Measurements from ENCODE around the gene UBAC1. TPM values are rescaled to one million over a fixed set of nuclear protein-coding genes. Genes with fewer than 3 reads are reported as not detected.

The UBAC1 gene
- polyA plus RNA-seq, 1 donor (not counting 4 experiments of a cell fraction or from before 2014, with no cell fraction given), result 50.7 TPM

DNA sequence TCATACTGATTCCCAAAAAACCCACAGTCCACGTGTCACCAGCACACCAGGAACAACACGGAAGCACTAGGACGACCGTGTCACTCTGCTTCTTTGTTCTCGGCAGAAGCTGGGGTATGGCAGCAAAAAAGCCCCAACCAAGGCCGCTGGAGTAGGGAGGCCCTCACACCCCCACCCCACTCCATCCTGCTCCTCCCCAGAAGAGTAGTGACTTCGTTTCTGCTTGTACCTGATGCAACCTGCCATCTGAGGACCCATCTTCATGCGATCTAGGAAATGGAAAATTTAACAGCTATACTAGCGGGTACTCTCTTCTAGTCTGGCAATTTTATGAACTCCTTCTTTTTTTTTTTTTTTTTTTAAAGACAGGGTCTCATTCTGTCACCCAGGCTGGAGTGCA, 3.7 kb downstream of the UBAC1 start:
- no peaks in the 10 kb centered on the region for H3K9me3 ChIP-seq (ENCODE audit: control insufficient read depth, low read depth, low read length)
- no peak overlapping the region for H2AFZ ChIP-seq (ENCODE audit: control insufficient read depth, low read length)
- peaks cover 10 to 16% of the 10 kb centered on the region in 2 experiments for H3K36me3 ChIP-seq (ENCODE audit: control insufficient read depth in 2 of 2, extremely low read depth in 1 of 2, insufficient read depth in 2 of 2, low read length in 2 of 2)
- no peak for FAIRE-seq
- dilution Hi-C loops (cut with MboI; ENCODE audit: extremely low pct_ligation_motif_present, low sequenced_read_pairs), result no loop called here
- peaks cover 21% of the 10 kb centered on the region for H3K4me1 ChIP-seq (ENCODE audit: control insufficient read depth, extremely low read depth, insufficient read depth, low read length)
- no peak overlapping the region for H3K4me3 ChIP-seq (ENCODE audit: control insufficient read depth in 2 of 3, extremely low read depth in 1 of 3, insufficient read depth in 2 of 3, low read depth in 1 of 3, low read length in 3 of 3)
- no peak for DNase-seq (ENCODE audit: low read depth, low spot score)
- H3K79me2 ChIP-seq (ENCODE audit: control insufficient read depth, insufficient read depth, low read length), result peaks cover 48% of the 10 kb centered on the region
- no peak overlapping the region for H3K9ac ChIP-seq (ENCODE audit: control insufficient read depth, extremely low read depth, insufficient read depth, low read length)
- no peak overlapping the region for H3K27ac ChIP-seq (ENCODE audit: control insufficient read depth, insufficient read depth, low read length)
- H3K9me1 ChIP-seq (ENCODE audit: control insufficient read depth, extremely low read depth, insufficient read depth, low read length), result no peaks in the 10 kb centered on the region
- TF ChIP-seq, protein P1, sequence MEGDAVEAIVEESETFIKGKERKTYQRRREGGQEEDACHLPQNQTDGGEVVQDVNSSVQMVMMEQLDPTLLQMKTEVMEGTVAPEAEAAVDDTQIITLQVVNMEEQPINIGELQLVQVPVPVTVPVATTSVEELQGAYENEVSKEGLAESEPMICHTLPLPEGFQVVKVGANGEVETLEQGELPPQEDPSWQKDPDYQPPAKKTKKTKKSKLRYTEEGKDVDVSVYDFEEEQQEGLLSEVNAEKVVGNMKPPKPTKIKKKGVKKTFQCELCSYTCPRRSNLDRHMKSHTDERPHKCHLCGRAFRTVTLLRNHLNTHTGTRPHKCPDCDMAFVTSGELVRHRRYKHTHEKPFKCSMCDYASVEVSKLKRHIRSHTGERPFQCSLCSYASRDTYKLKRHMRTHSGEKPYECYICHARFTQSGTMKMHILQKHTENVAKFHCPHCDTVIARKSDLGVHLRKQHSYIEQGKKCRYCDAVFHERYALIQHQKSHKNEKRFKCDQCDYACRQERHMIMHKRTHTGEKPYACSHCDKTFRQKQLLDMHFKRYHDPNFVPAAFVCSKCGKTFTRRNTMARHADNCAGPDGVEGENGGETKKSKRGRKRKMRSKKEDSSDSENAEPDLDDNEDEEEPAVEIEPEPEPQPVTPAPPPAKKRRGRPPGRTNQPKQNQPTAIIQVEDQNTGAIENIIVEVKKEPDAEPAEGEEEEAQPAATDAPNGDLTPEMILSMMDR (optimal IDR thresholded peaks at IDR 0.05 in 1 of 3, IDR thresholded peaks at IDR 0.05 in 1 of 3, conservative IDR thresholded peaks at IDR 0.05 in 1 of 3; ENCODE audit: extremely low read depth in 1 of 3, insufficient read depth in 2 of 3, low read length in 3 of 3), result no peak
- no peak for TF ChIP-seq EZH2 (IDR thresholded peaks at IDR 0.05; ENCODE audit: low read length)
- peaks cover 4% of the 10 kb centered on the region for H4K20me1 ChIP-seq (ENCODE audit: control insufficient read depth, extremely low read depth, insufficient read depth, low read length)
- no peak overlapping the region for H3K4me2 ChIP-seq (ENCODE audit: control insufficient read depth, extremely low read depth, insufficient read depth, low read depth, low read length)
- H3K27me3 ChIP-seq (ENCODE audit: control insufficient read depth, extremely low read depth, insufficient read depth, low read length), result no peaks in the 10 kb centered on the region

DNA sequence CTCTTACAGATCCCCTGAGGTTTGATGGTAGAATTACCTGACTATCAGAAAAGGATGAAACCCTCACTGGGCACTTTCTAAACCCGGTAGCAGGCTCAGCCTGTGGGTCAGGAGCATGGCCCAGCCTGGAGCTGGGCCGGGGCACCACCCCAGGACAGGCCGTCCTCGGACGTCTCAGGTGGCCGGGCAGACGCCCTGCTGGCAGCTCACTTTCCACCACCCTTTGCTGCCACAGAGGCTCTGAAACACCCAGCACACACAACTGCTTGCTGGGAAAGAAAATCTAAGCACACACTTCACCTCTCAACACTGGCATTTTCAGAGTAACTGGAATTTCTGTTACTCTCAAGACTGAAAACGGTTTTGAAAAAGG, 4.4 kb downstream of the UBAC1 start:
- Histone ChIP-seq H3K36me3 (ENCODE audit: control insufficient read depth in 2 of 2, extremely low read depth in 1 of 2, insufficient read depth in 2 of 2, low read length in 2 of 2) (peaks cover 10 to 21% of the 10 kb centered on the region in 2 experiments), H3K4me1 (ENCODE audit: control insufficient read depth, extremely low read depth, insufficient read depth, low read length) (peaks cover 23% of the 10 kb centered on the region), H3K9me3 (ENCODE audit: control insufficient read depth, low read depth, low read length) (no peaks in the 10 kb centered on the region), H3K27ac (ENCODE audit: control insufficient read depth, insufficient read depth, low read length) (no peak overlapping the region), H3K9me1 (ENCODE audit: control insufficient read depth, extremely low read depth, insufficient read depth, low read length) (no peaks in the 10 kb centered on the region), H3K27me3 (ENCODE audit: control insufficient read depth, extremely low read depth, insufficient read depth, low read length) (no peaks in the 10 kb centered on the region), H4K20me1 (ENCODE audit: control insufficient read depth, extremely low read depth, insufficient read depth, low read length) (peaks cover 4% of the 10 kb centered on the region), H3K9ac (ENCODE audit: control insufficient read depth, extremely low read depth, insufficient read depth, low read length) (no peak overlapping the region), H2AFZ (ENCODE audit: control insufficient read depth, low read length) (no peak overlapping the region), H3K4me2 (ENCODE audit: control insufficient read depth, extremely low read depth, insufficient read depth, low read depth, low read length) (no peak overlapping the region), H3K79me2 (ENCODE audit: control insufficient read depth, insufficient read depth, low read length) (peaks cover 48% of the 10 kb centered on the region), H3K4me3 (ENCODE audit: control insufficient read depth in 2 of 3, extremely low read depth in 1 of 3, insufficient read depth in 2 of 3, low read depth in 1 of 3, low read length in 3 of 3) (no peak overlapping the region)
- dilution Hi-C loops (cut with MboI; ENCODE audit: extremely low pct_ligation_motif_present, low sequenced_read_pairs), result no loop called here
- no peak for DNase-seq (ENCODE audit: low read depth, low spot score)
- no peak for FAIRE-seq
- TF ChIP-seq, protein P1 (optimal IDR thresholded peaks at IDR 0.05 in 1 of 3, IDR thresholded peaks at IDR 0.05 in 1 of 3, conservative IDR thresholded peaks at IDR 0.05 in 1 of 3; ENCODE audit: extremely low read depth in 1 of 3, insufficient read depth in 2 of 3, low read length in 3 of 3), result no peak
- no peak for TF ChIP-seq EZH2 (IDR thresholded peaks at IDR 0.05; ENCODE audit: low read length)
